Endodermal cell (in vitro differentiated cells): ENCODE data around the gene SNRNP27. TPM values are rescaled to one million over a fixed set of nuclear protein-coding genes. Genes with fewer than 3 reads are reported as not detected.

ENCODE experiments used
- DNase-seq: peaks from one replicate; pipeline ENCODE4 v3.0.0-alpha.2; 2017
- H3K27ac ChIP-seq: 2 replicates; pipeline ENCODE4 v1.5.1; 2013; ENCODE audit warnings: mild to moderate bottlenecking, low read depth, low read length, moderate library complexity
- H3K27me3 ChIP-seq: 2 replicates; pipeline ENCODE4 v1.6.1; 2013; ENCODE audit warnings: mild to moderate bottlenecking, low read length, moderate library complexity; ENCODE audit not compliant: insufficient read depth, control insufficient read depth, poor library complexity, severe bottlenecking
- H3K36me3 ChIP-seq: 2 replicates; pipeline ENCODE4 v1.7.0; 2013; ENCODE audit warnings: mild to moderate bottlenecking, low read length, moderate library complexity; ENCODE audit not compliant: control insufficient read depth, insufficient read depth
- H3K4me1 ChIP-seq: one replicate; pipeline ENCODE4 v1.7.0; 2013; ENCODE audit warnings: low read length; ENCODE audit not compliant: control insufficient read depth, insufficient read depth
- H3K4me3 ChIP-seq: 2 replicates; pipeline ENCODE4 v1.5.1; 2013; ENCODE audit warnings: mild to moderate bottlenecking, low read length, moderate library complexity
- H3K9ac ChIP-seq: 2 replicates; pipeline ENCODE4 v1.6.1; 2013; ENCODE audit warnings: mild to moderate bottlenecking, low read length, moderate library complexity; ENCODE audit not compliant: poor library complexity, severe bottlenecking; ENCODE audit errors: extremely low read depth
- H3K9me3 ChIP-seq: 2 replicates; pipeline ENCODE4 v1.6.1; 2013; ENCODE audit warnings: mild to moderate bottlenecking, low read length, moderate library complexity; ENCODE audit not compliant: control insufficient read depth
- H3K27ac Mint-ChIP-seq: 2 replicates; pipeline ENCODE4 v1.8.0; 2020; ENCODE audit warnings: mixed read lengths
- H3K27me3 Mint-ChIP-seq: 2 replicates; pipeline ENCODE4 v1.8.0; 2021; ENCODE audit warnings: mild to moderate bottlenecking, mixed read lengths; ENCODE audit not compliant: insufficient read depth
- H3K36me3 Mint-ChIP-seq: 2 replicates; pipeline ENCODE4 v1.8.0; 2020; ENCODE audit warnings: low read depth, mixed read lengths
- H3K4me1 Mint-ChIP-seq: 2 replicates; pipeline ENCODE4 v1.8.0; 2020; ENCODE audit warnings: mixed read lengths
- H3K4me3 Mint-ChIP-seq: 2 replicates; pipeline ENCODE4 v1.8.0; 2020; ENCODE audit warnings: mild to moderate bottlenecking, moderate library complexity, mixed read lengths
- H3K9me3 Mint-ChIP-seq: 2 replicates; pipeline ENCODE4 v1.8.0; 2020; ENCODE audit warnings: mild to moderate bottlenecking, mixed read lengths
- WGBS, 2 experiments: methylation state at CpG; one replicate each; pipeline versions ENCODE4 v1.1.5 to v1.1.7; 2013; ENCODE audit warnings: missing lambda C conversion rate in 2 of 2, mixed read lengths in 1 of 2; ENCODE audit not compliant: insufficient coverage in 1 of 2, insufficient read length in 1 of 2; 5-methylcytosine and 5-hydroxymethylcytosine counted together
- total RNA-seq, 2 donors: library from RNA; stranded (reverse); fragmentation: NEBNext Ultra II Directional in 1 of 2; extraction: Animal tissue kit (Norgen Biotek cat#: 25700) in 1 of 2; gene quantifications; 2 replicates in 1 of 2; 3 replicates in 1 of 2; pipeline ENCODE4 v1.2.1, GENCODE V29; 2021
- TF ChIP-seq, protein P1 (sequence below): fragments of 200-600 bp; sonication (generic); conservative IDR thresholded peaks from 2 replicates; pipeline ENCODE4 v1.5.0; 2021; ENCODE audit warnings: antibody characterized with exemption, mild to moderate bottlenecking

SNRNP27 gene
- total RNA-seq, 2 donors from 2014 or later = 56.2 to 64.9 TPM

DNA sequence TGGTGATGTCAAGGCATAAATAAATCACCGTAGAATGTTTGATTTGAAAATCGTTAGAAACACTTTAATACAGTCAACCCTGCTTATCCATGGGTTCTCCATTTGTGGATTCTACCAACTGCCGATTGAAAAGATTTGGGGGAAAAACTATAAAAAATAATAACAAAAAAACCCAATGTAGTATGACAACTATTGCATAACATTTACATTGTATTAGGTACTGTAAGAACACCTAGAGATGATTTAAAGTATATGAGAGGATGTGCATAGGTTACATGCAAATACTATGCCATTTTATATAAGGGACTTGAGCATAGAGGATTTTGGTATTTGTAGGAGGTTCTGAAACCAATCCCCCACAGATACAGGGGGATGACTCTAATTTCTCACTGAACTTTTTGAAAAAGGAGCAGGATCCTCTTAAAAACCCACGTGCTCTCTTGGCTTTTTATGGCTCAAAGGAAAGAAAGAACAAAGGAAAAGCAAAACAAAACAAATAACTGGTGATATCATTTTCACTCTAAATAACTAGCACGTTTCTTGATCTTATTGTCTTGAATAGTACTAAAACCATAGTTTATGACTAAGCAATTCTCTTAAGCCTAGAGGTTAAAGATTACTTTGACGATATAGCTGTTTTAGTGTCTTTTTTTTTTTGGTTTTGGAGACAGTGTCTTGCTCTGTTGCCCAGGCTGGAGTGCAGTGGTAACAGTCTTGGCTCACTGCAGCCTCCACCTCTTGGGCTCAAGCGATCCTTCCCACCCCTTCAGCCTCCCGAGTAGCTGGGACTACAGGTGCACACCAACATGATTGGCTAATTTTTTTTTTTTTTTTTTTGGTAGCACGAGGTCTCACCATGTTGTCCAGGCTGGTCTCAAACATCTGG, 47.3 kb upstream of the SNRNP27 start:
- no peak overlapping the region for H3K4me3 ChIP-seq
- peaks cover 14% of the 10 kb centered on the region for H3K4me1 ChIP-seq
- Mint-ChIP-seq H3K27ac (no peak overlapping the region), H3K36me3 (peaks cover 46% of the 10 kb centered on the region), H3K4me1 (peaks cover 23% of the 10 kb centered on the region), H3K9me3 (no peaks in the 10 kb centered on the region), H3K27me3 (peaks cover 5% of the 10 kb centered on the region), H3K4me3 (no peak overlapping the region)
- H3K27ac ChIP-seq = no peak overlapping the region
- TF ChIP-seq, protein P1, sequence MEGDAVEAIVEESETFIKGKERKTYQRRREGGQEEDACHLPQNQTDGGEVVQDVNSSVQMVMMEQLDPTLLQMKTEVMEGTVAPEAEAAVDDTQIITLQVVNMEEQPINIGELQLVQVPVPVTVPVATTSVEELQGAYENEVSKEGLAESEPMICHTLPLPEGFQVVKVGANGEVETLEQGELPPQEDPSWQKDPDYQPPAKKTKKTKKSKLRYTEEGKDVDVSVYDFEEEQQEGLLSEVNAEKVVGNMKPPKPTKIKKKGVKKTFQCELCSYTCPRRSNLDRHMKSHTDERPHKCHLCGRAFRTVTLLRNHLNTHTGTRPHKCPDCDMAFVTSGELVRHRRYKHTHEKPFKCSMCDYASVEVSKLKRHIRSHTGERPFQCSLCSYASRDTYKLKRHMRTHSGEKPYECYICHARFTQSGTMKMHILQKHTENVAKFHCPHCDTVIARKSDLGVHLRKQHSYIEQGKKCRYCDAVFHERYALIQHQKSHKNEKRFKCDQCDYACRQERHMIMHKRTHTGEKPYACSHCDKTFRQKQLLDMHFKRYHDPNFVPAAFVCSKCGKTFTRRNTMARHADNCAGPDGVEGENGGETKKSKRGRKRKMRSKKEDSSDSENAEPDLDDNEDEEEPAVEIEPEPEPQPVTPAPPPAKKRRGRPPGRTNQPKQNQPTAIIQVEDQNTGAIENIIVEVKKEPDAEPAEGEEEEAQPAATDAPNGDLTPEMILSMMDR = no peak
- no peak for DNase-seq
- H3K9me3 ChIP-seq = no peaks in the 10 kb centered on the region
- peaks cover 53% of the 10 kb centered on the region for H3K36me3 ChIP-seq
- WGBS, 2 experiments = 97 to 100% methylated on average over 3 to 8 of the region's 9 CpGs
- peaks cover 11% of the 10 kb centered on the region for H3K27me3 ChIP-seq
- H3K9ac ChIP-seq = no peak overlapping the region

DNA sequence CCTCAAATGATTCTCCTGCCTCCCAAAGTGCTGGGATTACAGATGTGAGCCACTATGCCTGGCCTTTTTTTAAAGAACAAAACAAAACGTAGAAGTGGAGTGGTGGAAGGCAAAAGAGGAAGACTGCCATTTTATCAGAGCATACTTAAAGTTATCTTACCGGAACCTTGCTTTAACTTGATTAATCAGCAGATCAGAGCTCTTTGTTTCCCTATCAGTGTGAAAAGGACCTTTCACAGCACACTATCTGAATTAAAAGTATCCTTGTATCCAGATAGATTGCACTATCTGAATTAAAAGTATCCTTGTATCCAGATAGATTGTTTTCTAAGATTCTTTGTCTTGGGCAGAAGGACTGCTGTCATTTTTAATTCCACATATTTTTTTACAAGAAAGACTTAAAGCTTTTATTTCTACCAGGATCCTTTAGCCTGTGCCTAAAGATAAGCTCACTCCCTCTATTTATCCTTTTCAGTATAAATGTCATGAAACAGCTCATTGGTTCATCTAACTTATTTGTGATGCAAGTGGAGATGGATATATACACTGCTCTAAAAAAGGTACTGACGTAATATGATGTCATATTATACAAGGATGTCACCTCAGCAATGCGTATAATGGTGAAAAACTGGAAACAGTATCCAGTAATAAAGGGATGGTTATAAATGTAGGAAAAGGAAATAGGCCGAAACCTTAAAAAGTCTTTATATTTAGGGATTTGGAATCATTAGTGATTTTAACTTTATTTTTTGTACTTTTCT, 46.5 kb upstream of the SNRNP27 start:
- Mint-ChIP-seq H3K9me3 (no peaks in the 10 kb centered on the region), H3K36me3 (peaks cover 45% of the 10 kb centered on the region), H3K27me3 (peaks cover 11% of the 10 kb centered on the region), H3K4me1 (peaks cover 21% of the 10 kb centered on the region), H3K27ac (no peak overlapping the region), H3K4me3 (no peak overlapping the region)
- H3K36me3 ChIP-seq = peaks cover 47% of the 10 kb centered on the region
- DNase-seq = no peak
- H3K9me3 ChIP-seq = no peaks in the 10 kb centered on the region
- no peak overlapping the region for H3K27ac ChIP-seq
- peaks cover 14% of the 10 kb centered on the region for H3K4me1 ChIP-seq
- TF ChIP-seq, protein P1 = no peak
- H3K4me3 ChIP-seq = no peak overlapping the region
- peaks cover 6% of the 10 kb centered on the region for H3K27me3 ChIP-seq
- 75 to 92% methylated on average over 3 to 5 of the region's 5 CpGs for WGBS, 2 experiments
- H3K9ac ChIP-seq = no peak overlapping the region

DNA sequence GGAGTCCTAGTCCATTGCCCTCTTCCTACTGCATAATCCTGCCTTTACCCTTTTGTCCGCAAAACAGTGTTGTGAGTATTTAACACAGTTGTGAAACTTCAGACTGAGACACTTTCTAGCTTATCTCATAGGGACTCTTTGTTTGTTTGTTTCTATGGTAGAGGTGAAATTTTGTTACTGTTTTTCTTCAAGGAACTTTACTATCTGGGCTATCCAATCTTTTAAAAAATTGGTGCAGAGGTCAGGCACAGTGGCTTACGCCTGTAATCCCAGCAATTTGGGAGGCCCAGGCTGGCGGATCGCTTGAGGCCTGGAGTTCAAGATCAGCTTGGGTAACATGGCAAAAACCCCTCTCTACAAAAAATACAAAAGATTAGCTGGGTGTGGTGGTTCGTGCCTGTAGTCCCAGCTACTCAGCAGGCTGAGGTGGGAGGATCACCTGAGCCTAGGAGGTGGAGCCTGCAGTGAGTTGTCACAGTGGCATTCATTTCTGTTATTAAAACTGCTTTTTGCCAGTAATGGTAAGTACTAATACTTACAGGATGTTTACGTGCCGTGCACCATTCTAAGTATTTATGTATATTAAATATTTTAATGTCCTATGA, 45.5 kb upstream of the SNRNP27 start:
- Mint-ChIP-seq H3K9me3 (no peaks in the 10 kb centered on the region), H3K27ac (peak overlapping the region; percentile 80), H3K27me3 (peaks cover 11% of the 10 kb centered on the region)

More for the DNA sequence above, 45.5 kb upstream of the SNRNP27 start:
- 81 to 96% methylated on average over 4 to 5 of the region's 7 CpGs for WGBS, 2 experiments
- Histone ChIP-seq H3K4me1 (peaks cover 14% of the 10 kb centered on the region), H3K9ac (no peak overlapping the region), H3K27me3 (peaks cover 6% of the 10 kb centered on the region), H3K9me3 (no peaks in the 10 kb centered on the region), H3K27ac (no peak overlapping the region), H3K36me3 (peaks cover 49% of the 10 kb centered on the region), H3K4me3 (no peak overlapping the region)
- Mint-ChIP-seq H3K4me3 (no peak overlapping the region), H3K36me3 (peaks cover 53% of the 10 kb centered on the region), H3K4me1 (peaks cover 21% of the 10 kb centered on the region)
- no peak for DNase-seq
- TF ChIP-seq, protein P1 = no peak
